ENCODE results near the gene TMEM130.

- no peak for TF ChIP-seq POLR2AphosphoS5 (IDR thresholded peaks at IDR 0.05; ENCODE audit: borderline replicate concordance, low read depth, low read length)
- no peak for TF ChIP-seq EZH2 (IDR thresholded peaks at IDR 0.05)
Measured at GRCh38 chr7:98875501-98875900, 5.7 kb upstream of the TMEM130 start.
